PC-9 (cell line): Measurements from ENCODE around the gene ABLIM2. TPM values are rescaled to one million over a fixed set of nuclear protein-coding genes. Genes with fewer than 3 reads are reported as not detected.

Source experiments
- BruUV-seq: library from RNA; stranded (reverse); fragments of 400-500 nt; replicated peaks from 2 replicates; lab custom pipeline; 2021; lab: Mats Ljungman, UMichigan
- CTCF ChIA-PET: fragments of 300-600 bp; sonication (Branson Sonifier 250); formaldehyde crosslinking; loops from one replicate; lab custom pipeline; 2022; ENCODE audit warnings: antibody characterized with exemption; lab: Charles Lee
- POLR2A ChIA-PET: fragments of 300-600 bp; sonication (Branson Sonifier 250); formaldehyde crosslinking; loops from one replicate; lab custom pipeline; 2022; ENCODE audit warnings: antibody characterized with exemption; ENCODE audit not compliant: unreplicated experiment; lab: Charles Lee
- DNase-seq, 2 experiments: peaks; one replicate each; pipeline versions ENCODE4 v3.0.0 to v3.0.0-alpha.2; 2015 to 2022; ENCODE audit warnings: mixed read lengths in 1 of 2
- H2AFZ ChIP-seq: fragments of 200-600 bp; sonication (generic); 2 replicates; pipeline ENCODE4 v1.8.1; 2017; ENCODE audit warnings: antibody characterized with exemption
- H3F3A ChIP-seq: fragments of 200-600 bp; sonication (generic); 2 replicates; pipeline ENCODE4 v1.8.1; 2017; ENCODE audit warnings: antibody characterized with exemption, mild to moderate bottlenecking, low read depth; ENCODE audit not compliant: insufficient read depth
- H3K27ac ChIP-seq: fragments of 200-600 bp; sonication (generic); 2 replicates; pipeline ENCODE4 v1.6.1; 2016; ENCODE audit warnings: mixed run types
- H3K27me3 ChIP-seq: fragments of 200-600 bp; sonication (generic); 2 replicates; pipeline ENCODE4 v1.6.1; 2016; ENCODE audit warnings: low read depth, mixed run types; ENCODE audit not compliant: insufficient read depth
- H3K36me3 ChIP-seq: fragments of 200-600 bp; sonication (generic); 2 replicates; pipeline ENCODE4 v1.6.1; 2016; ENCODE audit warnings: low read depth, mixed run types
- H3K4me1 ChIP-seq: fragments of 200-600 bp; sonication (generic); replicated peaks from 2 replicates; pipeline ENCODE4 v1.6.1; 2016; ENCODE audit warnings: mixed run types; ENCODE audit not compliant: insufficient read depth
- H3K4me2 ChIP-seq: fragments of 200-600 bp; sonication (generic); 2 replicates; pipeline ENCODE4 v1.6.1; 2017; ENCODE audit warnings: mixed run types
- H3K4me3 ChIP-seq: fragments of 200-600 bp; sonication (generic); 2 replicates; pipeline ENCODE4 v1.6.1; 2016; ENCODE audit warnings: mixed run types
- H3K79me2 ChIP-seq: fragments of 200-600 bp; sonication (generic); 2 replicates; pipeline ENCODE4 v1.6.1; 2017; ENCODE audit warnings: low read depth, mixed run types
- H3K9me2 ChIP-seq: fragments of 200-600 bp; sonication (generic); 2 replicates; pipeline ENCODE4 v1.8.1; 2017; ENCODE audit warnings: mild to moderate bottlenecking; ENCODE audit not compliant: insufficient read depth
- H3K9me3 ChIP-seq: fragments of 200-600 bp; sonication (generic); 2 replicates; pipeline ENCODE4 v1.8.1; 2016; ENCODE audit warnings: low read depth; ENCODE audit not compliant: insufficient read depth
- H4K20me1 ChIP-seq: fragments of 200-600 bp; sonication (generic); 2 replicates; pipeline ENCODE4 v1.8.1; 2017; ENCODE audit not compliant: insufficient read depth
- EZH2 ChIP-seq: fragments of 200-600 bp; sonication (generic); IDR thresholded peaks from 2 replicates; pipeline ENCODE4 v1.8.0; 2017; ENCODE audit warnings: antibody characterized with exemption, low read depth
- intact Hi-C: fragments of 100-400 bp; cut with micrococcal nuclease; formaldehyde crosslinking; loops from one replicate; pipeline ENCODE4 v1.10.0; 2022; ENCODE audit not compliant: unreplicated experiment
- total RNA-seq: library from RNA; stranded (reverse); gene quantifications from 2 replicates; pipeline ENCODE4 v1.2.3, GENCODE V29; 2021
- TF ChIP-seq, protein P1 (sequence below): fragments of 200-600 bp; sonication (generic); conservative IDR thresholded peaks from 2 replicates; pipeline ENCODE4 v1.6.1; 2017; ENCODE audit warnings: mixed run types, antibody characterized with exemption, mild to moderate bottlenecking, moderate library complexity

The ABLIM2 gene
- total RNA-seq, 1 experiment from 2014 or later, result 1.6 TPM

GRCh38 chr4:8148785-8149435 lies 9.7 kb downstream of the ABLIM2 start:
- H3K4me2 ChIP-seq, result no peak overlapping the region
- no peaks in the 10 kb centered on the region for H4K20me1 ChIP-seq
- BruUV-seq, result no TSS peak
- CTCF ChIA-PET, result no interaction called here
- H3K9me2 ChIP-seq, result no peaks in the 10 kb centered on the region
- TF ChIP-seq, protein P1, sequence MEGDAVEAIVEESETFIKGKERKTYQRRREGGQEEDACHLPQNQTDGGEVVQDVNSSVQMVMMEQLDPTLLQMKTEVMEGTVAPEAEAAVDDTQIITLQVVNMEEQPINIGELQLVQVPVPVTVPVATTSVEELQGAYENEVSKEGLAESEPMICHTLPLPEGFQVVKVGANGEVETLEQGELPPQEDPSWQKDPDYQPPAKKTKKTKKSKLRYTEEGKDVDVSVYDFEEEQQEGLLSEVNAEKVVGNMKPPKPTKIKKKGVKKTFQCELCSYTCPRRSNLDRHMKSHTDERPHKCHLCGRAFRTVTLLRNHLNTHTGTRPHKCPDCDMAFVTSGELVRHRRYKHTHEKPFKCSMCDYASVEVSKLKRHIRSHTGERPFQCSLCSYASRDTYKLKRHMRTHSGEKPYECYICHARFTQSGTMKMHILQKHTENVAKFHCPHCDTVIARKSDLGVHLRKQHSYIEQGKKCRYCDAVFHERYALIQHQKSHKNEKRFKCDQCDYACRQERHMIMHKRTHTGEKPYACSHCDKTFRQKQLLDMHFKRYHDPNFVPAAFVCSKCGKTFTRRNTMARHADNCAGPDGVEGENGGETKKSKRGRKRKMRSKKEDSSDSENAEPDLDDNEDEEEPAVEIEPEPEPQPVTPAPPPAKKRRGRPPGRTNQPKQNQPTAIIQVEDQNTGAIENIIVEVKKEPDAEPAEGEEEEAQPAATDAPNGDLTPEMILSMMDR, result no peak
- TF ChIP-seq EZH2, result no peak
- H3K4me3 ChIP-seq, result no peak overlapping the region
- intact Hi-C loops, result no loop called here
- H3K79me2 ChIP-seq, result no peaks in the 10 kb centered on the region
- POLR2A ChIA-PET, result interaction anchor here (0.5 kb wide), 1 partner anchor 170 kb away, joined by 4 read pairs; no protein-coding TSS in a partner anchor
- no peaks in the 10 kb centered on the region for H3K36me3 ChIP-seq
- H3K9me3 ChIP-seq, result no peaks in the 10 kb centered on the region
- no peak overlapping the region for H2AFZ ChIP-seq
- DNase-seq, result no peak
- no peaks in the 10 kb centered on the region for H3F3A ChIP-seq
- no peak overlapping the region for H3K27ac ChIP-seq
- peaks cover 4% of the 10 kb centered on the region; the same call in 1 of the 2 replicates for H3K27me3 ChIP-seq
- no peaks in the 10 kb centered on the region for H3K4me1 ChIP-seq

DNA sequence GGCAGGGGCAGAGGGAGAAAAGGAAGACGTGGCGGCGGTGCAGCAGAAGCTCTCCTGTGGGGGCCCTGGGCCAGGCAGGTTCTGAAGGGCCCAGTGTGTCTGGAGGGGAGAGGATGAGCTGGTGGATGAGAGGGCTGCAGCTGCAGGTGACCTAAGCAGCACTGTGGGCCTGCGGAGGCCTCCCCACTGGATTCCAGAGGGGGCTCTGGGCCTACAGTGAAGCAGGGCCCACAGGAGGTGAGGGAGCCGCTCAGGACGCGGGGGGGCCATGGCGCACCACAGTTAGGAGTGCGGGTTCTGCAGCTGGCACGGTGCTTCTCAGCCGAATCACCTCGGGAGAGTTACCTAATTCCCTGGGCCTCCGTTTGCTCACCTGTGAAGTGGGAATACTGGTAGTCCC lies 10.5 kb downstream of the ABLIM2 start:
- CTCF ChIA-PET, result no interaction called here
- POLR2A ChIA-PET, result interaction anchor here (0.5 kb wide), 1 partner anchor 169 kb away, joined by 4 read pairs; no protein-coding TSS in a partner anchor
- H3K4me3 ChIP-seq, result no peak overlapping the region
- intact Hi-C loops, result no loop called here
- H3K9me2 ChIP-seq, result no peaks in the 10 kb centered on the region
- no peak overlapping the region for H3K27ac ChIP-seq
- no peak overlapping the region for H3K4me2 ChIP-seq
- H3K4me1 ChIP-seq, result no peaks in the 10 kb centered on the region
- no peak for DNase-seq
- no peak overlapping the region for H2AFZ ChIP-seq
- H3K36me3 ChIP-seq, result no peaks in the 10 kb centered on the region
- H3K79me2 ChIP-seq, result no peaks in the 10 kb centered on the region
- H3F3A ChIP-seq, result no peaks in the 10 kb centered on the region
- peaks cover 7% of the 10 kb centered on the region; the same call in 1 of the 2 replicates for H3K27me3 ChIP-seq
- BruUV-seq, result no TSS peak
- H3K9me3 ChIP-seq, result no peaks in the 10 kb centered on the region
- H4K20me1 ChIP-seq, result no peaks in the 10 kb centered on the region
- TF ChIP-seq, protein P1, result no peak
- TF ChIP-seq EZH2, result no peak

GRCh38 chr4:8147231-8147970 lies 11.2 kb downstream of the ABLIM2 start:
- no peaks in the 10 kb centered on the region for H3K36me3 ChIP-seq
- TF ChIP-seq, protein P1, result no peak
- TF ChIP-seq EZH2, result no peak
- CTCF ChIA-PET, result no interaction called here
- no peaks in the 10 kb centered on the region for H3F3A ChIP-seq
- H3K27me3 ChIP-seq, result peaks cover 7% of the 10 kb centered on the region; the same call in 1 of the 2 replicates
- POLR2A ChIA-PET, result no interaction called here
- intact Hi-C loops, result no loop called here
- no TSS peak for BruUV-seq
- H3K4me3 ChIP-seq, result no peak overlapping the region
- H3K27ac ChIP-seq, result no peak overlapping the region
- no peak for DNase-seq
- H3K9me2 ChIP-seq, result no peaks in the 10 kb centered on the region
- no peaks in the 10 kb centered on the region for H4K20me1 ChIP-seq
- no peaks in the 10 kb centered on the region for H3K4me1 ChIP-seq
- no peaks in the 10 kb centered on the region for H3K9me3 ChIP-seq
- H3K4me2 ChIP-seq, result no peak overlapping the region
- no peaks in the 10 kb centered on the region for H3K79me2 ChIP-seq
- H2AFZ ChIP-seq, result no peak overlapping the region
